NCI-H1092 (cell line): Measurements from ENCODE around the gene NR2F2.

Experiments
- DNase-seq: peaks from one replicate; lab custom pipeline; 2025; lab: John Stamatoyannopoulos, UW

The NR2F2 gene

DNA sequence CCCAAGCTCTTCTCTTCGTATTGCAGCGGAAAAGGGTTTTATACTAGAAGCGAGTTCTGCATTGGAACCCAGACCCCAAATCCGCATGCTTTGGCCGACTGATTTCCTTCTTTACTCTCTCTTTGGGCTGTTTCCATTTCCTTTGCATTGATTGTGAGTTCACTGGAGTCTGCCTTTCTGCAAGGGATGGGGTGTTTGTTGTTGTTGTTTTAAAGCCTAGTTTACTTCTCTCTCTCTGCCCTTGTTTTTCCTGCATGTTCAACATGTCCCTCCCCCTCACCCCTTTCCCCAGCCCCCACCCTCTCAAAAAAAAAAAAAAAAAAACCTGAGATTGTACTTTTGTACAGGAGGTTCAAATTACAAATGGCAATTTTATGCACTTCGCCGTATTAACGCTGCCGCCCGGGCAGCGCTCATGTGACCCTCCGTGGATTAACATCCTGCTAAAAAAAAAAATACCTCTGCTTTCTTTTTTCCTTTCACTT lies 2.2 kb downstream of the NR2F2 start:
- DNase-seq, result no peak

DNA sequence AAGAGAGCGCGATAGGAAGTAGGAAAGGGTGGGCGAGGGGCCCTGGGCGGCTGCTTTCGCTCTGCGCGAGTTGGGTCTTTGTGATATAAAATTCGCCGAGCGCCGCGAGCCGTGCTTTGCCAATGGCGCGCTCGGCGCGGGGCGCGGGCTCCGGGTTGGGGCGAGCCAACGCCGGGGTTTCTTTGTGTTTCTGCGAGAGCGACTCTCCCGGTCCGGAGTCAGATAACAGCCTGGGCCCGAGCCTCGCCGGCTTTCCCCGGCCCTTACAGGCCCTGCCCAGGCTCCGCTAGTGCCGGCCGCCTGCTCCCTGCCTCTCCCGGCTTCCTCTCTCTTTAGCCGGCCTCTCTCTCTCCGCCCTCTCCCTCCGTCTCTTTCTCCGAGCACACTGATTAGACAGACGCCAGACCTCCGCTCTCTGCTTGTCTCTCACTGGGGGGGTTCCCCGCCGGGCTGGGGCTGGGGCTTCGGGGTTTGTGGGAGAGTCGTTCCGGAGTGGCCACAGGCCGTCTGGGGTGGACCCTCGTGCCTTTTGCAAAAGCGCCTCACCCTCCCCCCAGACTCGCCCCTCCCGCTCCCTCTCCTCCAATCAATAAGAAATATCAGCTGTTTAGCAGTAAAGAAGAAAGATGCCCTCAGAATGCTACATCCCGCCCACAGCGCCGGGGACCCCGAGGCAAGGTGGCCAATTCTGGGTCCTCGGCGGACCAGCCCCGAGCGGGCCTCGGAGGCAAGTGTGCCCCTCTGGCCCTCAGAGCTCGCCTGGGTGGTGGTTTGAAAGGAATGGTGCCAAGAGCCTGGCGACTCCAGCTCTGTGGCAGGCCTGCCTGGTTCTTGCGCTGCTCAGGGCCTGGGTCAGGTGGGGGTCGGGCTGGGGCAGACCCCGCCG lies 2.9 kb downstream of the NR2F2 start:
- peak; percentile 22 for DNase-seq

DNA sequence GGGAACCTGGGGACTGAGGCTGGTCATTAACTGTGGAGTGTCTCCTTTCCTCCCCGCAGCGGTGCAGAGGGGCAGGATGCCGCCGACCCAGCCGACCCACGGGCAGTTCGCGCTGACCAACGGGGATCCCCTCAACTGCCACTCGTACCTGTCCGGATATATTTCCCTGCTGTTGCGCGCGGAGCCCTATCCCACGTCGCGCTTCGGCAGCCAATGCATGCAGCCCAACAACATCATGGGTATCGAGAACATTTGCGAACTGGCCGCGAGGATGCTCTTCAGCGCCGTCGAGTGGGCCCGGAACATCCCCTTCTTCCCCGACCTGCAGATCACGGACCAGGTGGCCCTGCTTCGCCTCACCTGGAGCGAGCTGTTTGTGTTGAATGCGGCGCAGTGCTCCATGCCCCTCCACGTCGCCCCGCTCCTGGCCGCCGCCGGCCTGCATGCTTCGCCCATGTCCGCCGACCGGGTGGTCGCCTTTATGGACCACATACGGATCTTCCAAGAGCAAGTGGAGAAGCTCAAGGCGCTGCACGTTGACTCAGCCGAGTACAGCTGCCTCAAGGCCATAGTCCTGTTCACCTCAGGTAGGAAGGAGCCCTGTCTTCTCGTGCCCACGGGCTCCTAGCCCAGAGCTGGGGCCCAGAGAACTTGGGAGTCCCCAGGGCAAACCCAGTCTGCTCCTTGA lies 3.7 kb downstream of the NR2F2 start:
- no peak for DNase-seq

DNA sequence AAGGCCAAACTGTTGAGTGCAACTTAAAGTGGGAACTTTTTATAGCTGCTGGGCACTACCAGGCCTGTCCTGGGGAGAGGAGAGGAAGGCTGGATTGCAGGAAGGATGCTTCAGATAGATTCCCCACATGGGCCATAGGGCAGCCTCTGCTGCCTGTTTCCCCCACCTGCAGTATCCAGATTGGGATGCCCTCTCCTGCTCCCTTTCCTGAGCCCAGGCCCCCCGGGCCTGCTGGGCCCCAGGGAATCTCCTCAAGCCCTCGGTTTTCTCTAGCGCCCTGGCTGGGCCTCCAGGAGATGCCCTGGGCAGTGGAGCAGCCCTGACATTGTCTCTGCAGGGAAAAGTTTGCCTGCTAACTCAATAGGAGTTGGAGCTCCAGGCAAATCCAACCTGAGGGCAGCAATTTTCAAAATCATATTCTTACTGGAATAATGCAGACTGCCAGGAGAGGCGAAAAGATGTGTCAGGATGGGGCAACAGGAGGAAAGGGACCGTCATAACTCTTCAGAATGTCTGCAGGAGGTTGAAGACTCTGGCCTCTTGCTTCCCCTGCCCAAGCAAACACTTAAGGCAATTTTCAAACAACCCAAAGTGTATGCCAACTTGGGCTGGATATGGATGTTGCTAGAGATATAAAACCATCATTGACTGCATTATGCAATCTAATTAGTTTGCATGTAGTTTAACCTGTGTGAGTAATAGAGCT lies 4.4 kb downstream of the NR2F2 start:
- DNase-seq, result no peak

DNA sequence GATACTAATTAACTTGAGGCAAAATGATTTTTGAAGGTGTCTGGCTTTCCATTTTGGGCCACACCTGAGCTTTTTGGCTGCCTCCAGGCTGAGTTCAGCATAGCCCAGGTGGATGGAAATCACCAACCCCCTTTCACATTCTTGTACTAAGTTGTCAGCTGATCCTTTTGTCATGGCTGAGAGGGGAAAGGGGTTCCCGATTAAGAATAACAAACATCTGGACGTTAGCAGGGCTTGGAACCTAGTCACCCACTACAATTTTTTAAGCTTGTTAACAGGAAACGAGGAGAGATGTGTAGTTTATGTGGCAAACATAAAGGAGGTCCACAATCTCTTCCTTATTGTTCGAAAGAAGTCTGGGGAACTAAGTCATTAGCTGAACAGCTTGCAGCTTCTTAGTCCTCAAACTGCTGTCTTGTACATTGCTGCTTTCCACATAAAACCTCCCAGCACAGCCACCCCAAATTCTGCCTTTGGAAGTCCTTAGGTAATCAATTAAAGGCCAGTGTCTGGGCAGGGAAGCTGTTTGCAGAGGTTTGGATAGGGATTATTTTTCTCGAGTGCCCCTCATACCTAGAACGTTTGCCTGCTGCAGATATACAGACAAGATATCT lies 5.0 kb downstream of the NR2F2 start:
- no peak for DNase-seq

DNA sequence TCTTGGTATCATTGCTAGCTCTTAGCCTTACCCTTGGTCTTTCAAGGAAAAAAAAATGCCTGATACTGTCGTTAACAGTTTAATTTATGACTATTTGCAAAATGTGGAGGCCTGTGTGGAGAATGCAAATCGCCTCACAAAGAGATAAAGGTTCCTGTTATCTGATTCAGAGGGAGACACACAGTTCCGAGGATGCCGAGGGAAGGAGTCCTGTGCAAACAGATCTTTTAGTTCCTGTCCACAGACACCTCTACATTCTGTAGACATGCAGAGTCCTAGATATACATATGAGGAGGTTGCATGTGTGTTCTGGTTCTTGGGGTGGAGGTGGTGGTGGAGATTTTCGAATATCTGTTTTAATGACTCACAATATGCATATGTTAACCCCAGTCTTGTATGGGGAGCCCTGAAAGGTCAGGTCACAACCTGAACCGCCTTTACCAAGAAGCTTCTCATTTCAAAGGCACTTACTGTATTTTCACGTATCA lies 5.7 kb downstream of the NR2F2 start:
- DNase-seq, result no peak

DNA sequence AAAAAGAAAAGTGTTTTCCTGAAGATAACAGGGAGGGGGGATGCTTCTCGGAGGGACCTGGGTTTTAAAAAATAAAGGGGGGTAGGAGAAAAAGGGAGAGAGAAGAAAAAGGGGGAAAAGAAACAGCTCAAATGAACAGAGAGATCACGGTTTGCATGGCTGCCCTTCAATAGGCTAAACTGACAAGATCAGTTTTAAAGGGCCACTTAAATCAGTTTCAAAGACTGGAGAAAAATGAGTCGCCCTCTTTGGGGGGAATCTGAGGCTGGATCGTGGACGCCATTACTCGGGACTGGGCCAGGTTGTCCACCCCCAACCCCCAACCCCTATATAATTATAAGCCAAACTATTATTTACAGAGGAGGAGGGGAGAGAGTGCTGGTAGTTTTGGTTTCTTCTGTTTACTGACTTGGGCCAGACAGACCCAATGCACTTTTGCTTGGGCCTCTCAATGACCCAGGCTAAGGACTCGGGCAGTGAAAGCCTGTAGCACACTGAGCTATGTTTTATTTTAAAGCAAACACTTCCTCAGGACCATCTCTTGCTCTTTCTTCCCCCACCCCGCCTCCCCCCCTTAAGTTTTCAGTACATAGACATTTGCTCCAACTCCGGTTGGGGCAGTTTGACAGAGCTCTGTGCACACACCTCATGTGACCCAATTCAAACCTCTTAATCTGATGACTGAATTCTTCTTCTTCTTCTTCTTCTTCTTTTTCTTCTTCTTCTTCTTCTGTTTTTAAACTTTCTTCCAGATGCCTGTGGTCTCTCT lies 6.3 kb downstream of the NR2F2 start:
- no peak for DNase-seq

DNA sequence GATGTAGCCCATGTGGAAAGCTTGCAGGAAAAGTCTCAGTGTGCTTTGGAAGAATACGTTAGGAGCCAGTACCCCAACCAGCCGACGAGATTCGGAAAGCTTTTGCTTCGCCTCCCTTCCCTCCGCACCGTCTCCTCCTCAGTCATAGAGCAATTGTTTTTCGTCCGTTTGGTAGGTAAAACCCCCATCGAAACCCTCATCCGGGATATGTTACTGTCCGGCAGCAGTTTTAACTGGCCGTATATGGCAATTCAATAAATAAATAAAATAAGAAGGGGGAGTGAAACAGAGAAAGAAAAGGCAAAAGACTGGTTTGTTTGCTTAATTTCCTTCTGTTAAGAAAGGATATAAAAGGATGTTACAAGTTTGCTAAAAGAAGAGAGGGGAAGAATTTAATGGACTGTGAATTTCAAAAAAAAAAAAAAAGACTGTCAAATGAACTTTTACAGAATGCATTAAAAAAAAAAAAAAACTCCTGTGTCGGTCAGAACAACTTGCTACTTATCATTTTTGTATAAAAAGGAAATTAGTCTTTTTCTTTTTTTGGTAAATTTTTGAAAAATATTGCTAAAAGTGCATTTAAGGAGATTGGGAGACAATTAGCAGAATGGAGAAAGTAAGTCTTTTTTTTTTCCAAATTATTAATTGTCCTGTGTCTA lies 7.0 kb downstream of the NR2F2 start:
- DNase-seq, result no peak

DNA sequence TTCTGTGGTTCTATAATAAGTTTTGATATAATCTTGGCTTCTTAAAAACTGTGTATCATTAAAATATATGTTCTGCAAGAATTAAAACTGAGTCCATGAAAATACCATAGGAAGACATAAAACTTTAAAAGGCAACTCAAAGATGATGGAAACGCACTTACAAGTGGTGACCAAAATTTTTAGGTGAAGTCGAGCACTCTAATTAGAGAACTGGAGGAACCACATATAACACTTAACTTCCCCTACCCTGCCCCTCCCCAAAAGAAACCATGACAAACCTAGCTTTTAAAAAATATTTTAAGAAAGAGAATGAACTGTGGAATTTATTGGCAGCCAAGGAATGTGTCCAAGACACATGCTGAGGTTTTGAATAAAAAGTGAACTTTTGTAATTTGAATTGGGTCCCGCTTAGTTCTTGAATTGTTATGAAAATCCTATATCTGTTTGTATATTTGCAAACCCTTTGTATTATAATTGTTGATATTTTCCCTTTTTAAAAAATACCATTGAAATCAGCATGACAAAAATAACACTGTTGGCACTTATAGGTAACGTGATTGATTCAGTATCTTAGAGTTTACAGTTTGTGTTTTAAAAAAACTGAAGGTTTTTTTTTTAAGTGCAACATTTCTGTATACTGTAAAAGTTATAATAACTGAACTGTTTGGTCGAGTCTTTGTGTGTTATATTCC lies 7.7 kb downstream of the NR2F2 start:
- no peak for DNase-seq

DNA sequence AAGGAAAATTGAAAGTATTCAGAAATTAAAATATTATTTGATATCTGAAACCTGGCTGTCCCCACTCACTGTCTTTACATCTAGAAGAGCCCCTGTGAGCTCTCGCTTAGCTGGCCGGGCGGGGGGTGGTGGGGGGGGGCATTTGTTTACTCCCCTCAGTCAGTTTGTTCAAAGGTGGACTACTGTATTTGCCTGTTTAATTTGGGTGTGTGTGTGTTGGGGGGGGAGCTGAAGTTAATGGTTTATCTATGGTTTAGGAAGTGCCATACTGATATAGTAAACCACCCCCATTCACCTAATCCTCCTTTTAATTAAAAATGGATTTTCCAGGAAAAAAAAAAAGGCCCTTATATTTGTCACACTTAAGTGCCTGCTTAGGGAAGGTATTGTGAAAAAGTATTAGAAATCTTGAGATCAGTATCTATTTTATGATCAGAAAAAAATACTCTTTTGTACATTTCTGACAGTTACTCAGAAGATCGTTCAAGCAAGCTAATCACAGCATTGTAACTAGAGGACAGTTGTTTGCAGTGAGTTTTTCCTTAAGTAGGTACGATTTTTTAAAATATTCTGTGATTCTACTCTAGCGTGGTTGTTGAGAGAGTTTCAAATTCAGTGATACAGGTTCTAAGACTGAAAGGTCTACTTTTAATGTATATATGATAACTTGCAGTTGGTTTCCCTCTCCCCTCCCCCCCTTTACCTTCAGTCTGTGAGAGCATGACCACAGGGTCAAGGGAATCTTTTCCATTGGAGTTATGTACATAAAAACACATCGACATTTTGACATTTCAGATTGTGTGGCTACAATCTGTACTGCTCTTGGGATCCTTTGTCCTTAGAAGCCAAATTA lies 8.5 kb downstream of the NR2F2 start:
- no peak for DNase-seq

DNA sequence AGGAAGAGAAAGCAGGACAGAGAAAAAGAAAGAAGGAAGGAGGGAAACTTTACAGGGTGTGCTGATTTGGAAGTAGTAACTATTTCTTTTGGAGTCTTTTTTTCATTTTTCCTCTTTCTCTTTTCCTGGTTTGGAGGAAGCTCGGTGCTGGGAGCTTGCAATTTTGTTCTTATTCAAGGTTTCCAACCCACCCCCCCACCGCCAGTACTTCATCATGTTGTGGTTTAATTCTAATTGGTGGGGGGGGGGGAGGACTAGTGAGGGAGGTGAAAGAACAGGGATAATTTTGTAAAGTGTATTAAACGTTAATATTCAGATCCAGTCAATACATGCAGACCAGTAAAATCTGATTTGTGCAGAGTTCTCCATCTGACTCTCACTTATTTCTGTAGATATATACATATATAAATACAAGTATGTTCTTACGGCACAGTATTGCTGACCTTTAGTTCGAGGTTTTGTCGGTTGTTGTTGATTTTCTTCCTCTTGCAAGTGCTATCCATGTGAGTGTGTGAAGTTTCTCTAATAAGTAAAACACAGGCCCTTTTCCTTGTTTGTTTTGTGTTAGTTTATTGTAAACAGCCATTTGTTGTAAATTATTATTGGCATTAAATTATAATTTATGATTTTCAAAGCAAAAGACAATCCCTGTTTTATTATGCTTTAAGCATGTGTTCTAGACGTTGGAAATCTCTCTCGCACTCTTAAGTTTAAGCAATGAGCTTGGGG lies 9.3 kb downstream of the NR2F2 start:
- DNase-seq, result no peak

DNA sequence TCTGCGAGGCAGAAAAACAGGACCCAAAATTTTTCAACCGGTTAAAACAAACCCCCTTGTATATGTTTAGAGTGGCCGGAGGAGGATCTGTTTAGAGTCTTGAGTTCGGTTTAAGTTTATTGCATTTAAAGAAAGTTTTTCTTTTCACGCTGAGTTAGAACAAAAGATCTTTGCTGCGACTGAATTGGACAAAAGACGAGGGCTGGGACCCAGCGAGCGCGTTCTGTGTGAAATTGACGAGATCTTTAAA lies 9.8 kb downstream of the NR2F2 start:
- DNase-seq, result no peak

DNA sequence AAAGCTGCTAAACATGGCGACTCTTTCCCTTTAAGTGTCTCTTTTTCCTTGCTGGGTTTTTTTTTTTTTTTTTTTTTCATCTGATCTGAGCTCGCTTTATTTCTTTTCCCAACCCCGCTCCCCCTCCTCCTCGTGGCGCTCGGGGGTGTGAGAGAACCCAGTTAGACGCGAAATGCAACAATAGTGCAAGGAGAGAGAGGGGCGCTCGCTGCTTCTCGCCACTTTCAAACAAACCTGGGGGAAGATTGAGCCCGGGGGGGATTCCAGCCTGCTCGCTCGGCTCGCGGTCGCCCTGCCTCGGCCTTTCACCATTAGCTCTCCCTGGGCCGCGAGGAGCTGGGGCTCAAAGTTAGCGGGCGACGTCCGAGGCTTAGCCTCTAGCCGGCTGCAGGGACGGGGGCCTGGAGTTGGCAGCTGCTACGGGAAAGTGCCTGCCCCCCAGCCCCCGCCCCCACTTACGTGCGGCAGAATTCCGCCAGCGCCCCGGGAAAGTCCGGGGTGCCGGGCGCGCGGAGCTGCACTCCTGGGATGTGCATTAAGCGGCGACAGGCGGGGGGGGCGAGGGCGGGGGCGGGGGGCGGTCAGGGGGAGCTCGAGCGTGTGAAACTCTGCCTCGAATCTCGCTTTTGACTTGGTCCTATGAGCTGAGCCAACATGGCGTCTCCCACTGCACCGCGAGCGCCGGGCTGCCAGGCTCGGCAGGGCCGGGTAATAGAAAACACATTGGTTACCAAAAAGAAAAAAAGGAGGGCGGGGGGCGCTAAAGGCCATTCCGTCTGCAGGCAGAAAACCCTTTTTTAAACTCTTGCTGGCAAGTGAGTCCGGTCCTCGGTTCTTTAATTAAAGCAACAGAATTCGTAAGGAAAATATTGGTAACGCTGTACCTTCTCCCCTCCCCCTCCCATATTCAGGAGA lies 10.4 kb downstream of the NR2F2 start:
- DNase-seq, result peak; percentile 46

DNA sequence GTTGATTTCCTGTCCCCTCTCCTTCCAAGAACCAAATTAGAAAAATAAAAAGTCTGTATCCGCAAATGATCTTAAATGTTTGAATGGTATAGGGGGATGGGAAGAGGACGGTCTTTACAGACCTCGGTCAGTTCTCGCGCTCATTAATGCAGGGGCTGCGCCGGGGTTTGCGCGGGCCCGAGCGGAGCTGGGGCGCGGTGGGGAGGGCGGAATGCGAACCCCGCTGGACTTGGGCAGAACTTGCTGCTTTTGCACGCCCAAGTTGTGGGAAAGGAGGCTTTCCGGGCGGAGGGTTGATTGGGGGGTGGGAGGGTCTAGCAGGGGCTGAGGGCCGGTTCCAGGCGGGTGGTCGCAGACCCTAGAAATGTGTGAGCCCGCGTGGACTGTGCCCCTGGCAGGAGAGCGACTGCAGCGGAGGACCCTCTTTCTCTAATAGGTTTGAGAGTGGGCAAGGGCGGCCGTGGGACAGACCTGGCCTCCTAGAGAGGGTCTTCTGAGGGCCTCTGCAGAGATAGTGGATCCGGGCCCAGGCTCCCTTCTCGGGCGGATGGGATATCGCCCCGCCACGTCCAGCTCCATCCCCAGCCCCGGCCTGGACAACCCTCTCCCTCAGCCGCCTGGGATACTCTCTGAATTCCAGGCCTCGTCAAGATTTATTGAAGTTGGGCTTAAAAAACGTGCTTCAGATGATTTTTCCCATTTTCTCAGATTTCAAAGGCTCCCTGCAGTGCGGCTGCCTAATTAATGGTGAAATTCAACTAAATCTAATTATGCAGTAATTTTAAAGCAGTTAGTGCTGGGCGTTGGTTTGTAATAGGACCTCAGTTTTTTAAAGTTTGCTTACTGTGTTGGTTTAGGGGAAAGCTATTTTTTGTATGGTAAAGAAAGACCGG lies 11.3 kb downstream of the NR2F2 start:
- no peak for DNase-seq

DNA sequence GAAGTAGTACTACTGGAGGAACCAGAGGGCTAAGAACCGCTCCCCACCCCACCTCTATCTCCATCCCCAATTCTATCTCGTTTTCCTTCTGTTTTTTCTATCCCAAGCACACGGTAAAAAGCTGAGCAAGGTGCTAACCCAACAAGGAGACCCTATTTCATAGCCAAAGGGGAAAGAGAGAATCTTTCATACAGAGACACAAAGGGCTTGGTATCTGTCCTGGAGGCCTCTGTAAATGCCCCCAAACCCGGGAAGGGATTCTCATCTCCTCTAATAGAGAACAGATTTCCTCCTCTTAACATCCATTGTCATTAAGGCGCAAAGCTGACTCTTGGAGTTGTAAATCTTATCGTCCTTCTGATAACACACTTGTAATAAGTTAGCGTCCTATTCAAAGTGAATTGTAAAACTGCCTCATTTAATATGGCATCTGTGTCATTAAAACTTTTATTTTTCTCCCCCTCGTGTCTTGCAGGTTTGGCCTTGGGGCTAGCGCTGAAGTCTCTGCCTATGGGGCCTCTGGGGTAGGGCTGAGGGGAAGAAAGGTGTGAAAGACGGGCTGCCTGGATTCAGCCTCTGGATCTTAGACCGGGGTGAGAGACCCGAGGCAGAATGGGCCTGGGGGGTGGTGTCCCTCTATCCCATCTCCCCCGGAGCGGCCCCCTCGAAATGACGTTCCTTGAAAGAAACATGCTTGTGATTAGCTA lies 12.1 kb downstream of the NR2F2 start:
- DNase-seq, result no peak
